IPS-11a (cell line): ENCODE data around the gene OOSP1.
"Not testable (repeated sequence)": the region's sequence is repeated elsewhere in the genome, so short reads cannot be mapped to it uniquely, and the experiment has no call there.

Experiments
- H3K4me3 ChIP-seq: one replicate; pipeline ENCODE4 v1.5.1; 2013; ENCODE audit warnings: low read depth, low read length, control low read depth

OOSP1 gene

GRCh38 chr11:59938132-59938531 lies at the start of gene OOSP1:
Gene OOSP1, plus strand, starts transcription at chr11:59938432. Its CDS starts 23 bp downstream, at chr11:59938455.
- H3K4me3 ChIP-seq = no peak within 1 kb of the TSS

DNA sequence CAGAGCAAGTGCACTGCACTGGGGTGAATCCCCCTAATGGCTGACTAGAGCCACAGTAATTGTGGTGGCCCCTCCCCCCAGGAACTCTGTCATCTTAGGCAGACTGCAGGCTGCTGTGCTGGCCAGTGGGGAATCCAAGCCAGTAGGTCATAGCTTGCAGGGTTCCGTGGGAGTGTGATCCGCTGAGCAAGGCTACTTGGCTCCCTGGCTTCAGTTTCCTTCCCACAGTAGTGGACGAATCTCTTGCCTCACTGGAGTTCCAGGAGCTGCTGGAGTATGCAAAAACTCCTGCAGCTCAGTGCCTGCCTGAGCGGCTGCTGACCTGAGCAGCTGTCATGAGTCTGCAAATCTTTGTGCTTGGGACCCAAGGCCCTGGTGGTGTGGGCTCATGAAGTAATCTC lies 46.5 kb upstream of the OOSP1 start:
- no peak overlapping the region for H3K4me3 ChIP-seq

GRCh38 chr11:59894616-59895015 lies 43.6 kb upstream of the OOSP1 start:
- no peak overlapping the region for H3K4me3 ChIP-seq

DNA sequence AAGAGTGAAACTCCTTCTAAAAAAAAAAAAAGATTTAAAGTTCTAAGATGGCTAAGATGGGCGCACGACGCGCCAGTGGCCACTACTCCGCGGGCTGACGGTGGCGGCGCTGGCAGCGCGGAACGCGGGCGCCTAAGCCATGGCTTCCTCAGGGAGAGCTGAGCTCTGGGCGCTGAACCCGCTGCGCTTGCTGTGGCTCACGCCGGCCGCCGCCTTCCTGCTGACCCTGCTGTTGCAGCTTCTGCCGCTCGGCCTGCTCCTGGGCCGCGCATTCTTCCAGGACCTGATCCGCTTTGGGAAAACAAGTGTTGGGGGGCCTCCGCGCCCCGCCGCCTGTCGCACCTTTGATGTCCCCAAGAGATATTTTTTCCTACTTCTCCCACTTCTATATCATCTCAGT lies 40.2 kb upstream of the OOSP1 start:
- no peak overlapping the region for H3K4me3 ChIP-seq

GRCh38 chr11:59898650-59899049 lies 39.6 kb upstream of the OOSP1 start:
- no peak overlapping the region for H3K4me3 ChIP-seq

- no peak overlapping the region for H3K4me3 ChIP-seq
These were observed 38.7 kb upstream of the OOSP1 start for GRCh38 chr11:59899532-59899931.

DNA sequence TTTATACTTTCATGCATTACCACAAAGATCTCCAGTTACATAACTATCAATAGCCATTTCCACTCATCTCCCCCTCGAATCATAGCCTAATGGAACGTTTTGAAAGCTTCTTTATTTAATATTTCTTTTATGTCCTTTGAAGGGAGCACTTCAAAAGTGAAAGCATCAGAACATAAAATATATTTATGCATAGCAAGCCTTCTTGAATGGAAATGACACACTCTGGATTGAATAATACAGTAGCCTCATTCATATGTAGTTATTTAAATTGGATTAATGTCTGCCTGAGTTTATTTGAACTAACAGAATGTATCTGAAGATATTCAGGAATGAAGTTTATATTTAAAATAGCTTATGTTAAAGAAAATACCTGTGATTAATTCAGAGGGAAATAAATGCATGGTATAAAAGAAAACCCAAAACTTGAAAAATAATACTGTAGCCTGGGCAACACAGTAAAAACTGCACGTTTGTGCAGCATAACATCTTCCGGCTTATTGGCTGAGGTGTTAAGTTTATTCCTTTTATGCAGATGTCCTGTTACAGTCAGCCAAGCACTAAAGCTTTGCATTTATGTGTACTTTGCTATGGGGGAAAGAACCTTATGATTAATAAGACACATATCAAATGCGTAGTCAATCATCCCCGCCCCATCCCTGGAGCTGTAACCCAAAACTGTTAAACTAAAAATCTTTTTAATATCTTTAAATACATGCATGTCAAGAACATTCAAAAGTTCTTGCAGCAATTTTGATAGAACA lies 37.7 kb upstream of the OOSP1 start:
- H3K4me3 ChIP-seq = no peak overlapping the region

DNA sequence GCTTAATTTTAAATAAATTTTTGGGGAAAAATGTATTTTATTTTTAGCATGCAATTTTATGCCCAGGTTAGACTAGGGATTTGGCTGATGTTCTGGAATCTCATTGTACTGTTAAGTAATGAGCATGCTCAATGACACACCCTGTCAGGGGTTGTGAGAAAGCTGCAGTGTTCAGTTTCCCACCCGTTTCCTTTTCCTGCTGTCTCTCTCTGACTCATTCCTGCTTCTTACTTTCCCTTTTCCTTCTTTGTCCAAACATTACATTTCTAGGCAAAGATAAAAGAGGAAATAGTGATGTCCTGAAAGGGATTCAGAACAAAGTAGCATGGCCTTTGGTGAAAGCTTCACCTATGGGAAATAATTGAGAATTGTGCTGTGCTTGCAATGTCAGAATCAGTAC lies 36.9 kb upstream of the OOSP1 start:
- no peak overlapping the region for H3K4me3 ChIP-seq

- not testable (repeated sequence) for H3K4me3 ChIP-seq
These were observed 34.7 kb upstream of the OOSP1 start for GRCh38 chr11:59903569-59903968.

DNA sequence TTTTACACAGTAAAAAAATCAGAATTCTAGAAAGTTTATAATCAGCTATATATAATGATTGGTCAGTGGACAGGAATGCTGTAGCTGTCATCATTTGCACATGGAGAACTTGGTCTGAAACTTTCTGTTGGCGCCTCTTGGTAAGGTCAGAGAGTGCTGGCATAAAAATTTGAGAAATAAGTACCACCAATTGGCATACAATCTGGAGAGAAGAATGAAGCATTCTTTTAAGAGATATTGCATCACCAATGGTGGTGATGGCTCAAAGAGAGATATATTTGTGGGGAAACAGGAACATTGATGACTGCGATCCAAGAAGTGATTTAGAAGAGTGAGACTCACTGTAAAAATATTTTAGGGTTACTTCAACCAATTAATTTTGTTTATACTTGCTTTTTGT lies 19.8 kb upstream of the OOSP1 start:
- no peak overlapping the region for H3K4me3 ChIP-seq

- H3K4me3 ChIP-seq = no peak overlapping the region
These were observed 19.1 kb upstream of the OOSP1 start for GRCh38 chr11:59918987-59919589.

DNA sequence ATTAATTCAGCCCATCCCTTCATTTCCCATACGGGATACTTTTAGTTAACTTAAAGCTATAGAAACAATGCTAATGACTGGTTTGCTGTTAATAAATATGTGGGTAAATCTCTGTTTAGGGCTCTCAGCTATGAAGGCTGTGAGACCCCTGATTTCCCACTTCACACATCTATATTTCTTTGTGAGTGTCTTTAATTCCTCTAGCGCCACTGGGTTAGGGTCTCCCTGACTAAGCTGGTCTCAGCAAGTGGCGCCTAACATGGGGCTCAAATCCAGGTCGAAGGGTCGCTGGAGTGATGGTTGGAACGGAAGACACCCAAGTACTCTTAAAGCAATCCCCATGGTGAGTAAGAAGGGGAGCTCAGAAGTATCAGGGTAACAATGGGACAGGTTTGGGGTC lies 14.4 kb upstream of the OOSP1 start:
- H3K4me3 ChIP-seq = no peak overlapping the region

GRCh38 chr11:59931688-59932087 lies 6.5 kb upstream of the OOSP1 start:
- H3K4me3 ChIP-seq = no peak overlapping the region

DNA sequence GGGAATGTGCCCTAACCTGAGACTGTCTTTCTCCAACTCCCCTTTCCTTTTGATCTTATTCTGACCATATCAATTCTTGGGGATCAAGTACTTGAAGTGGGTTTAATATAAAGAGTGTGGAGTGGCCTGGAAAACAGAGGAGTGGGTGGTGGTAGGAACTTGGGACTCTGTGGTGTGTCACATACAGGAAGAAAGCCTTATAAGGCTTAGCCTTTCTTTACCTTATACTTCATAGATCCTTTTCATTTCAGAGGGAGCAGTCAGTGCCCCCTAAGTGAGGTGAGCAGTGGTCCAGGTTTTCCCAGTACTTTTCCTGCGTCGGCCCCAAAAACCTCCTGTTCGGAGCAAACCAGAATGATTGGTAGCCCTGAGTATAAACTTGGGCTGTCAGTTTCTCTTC lies 486 bp downstream of the OOSP1 start:
- H3K4me3 ChIP-seq = no peak overlapping the region

DNA sequence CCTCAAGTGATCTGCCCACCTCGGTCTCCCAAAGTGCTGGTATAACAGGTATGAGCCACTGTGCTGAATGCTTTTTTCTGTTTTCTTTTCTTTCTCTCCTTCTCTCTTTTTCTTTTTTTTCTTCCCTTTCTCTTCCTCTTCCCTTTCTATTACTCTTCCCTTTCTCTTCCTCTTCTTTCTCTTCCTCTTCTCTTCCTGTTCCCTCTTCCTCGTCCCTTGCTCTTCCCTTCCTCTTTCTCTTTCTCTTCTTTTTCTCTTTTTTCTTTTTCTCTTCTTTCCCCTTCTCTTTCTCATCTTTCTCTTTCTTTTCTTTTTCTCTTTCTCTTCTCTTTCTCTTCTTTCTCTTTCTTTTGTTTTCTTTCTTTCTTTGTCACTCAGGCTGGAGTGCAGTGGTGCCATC lies 1.2 kb downstream of the OOSP1 start:
- no peak overlapping the region for H3K4me3 ChIP-seq

GRCh38 chr11:59941091-59941490 lies 2.9 kb downstream of the OOSP1 start:
- no peak overlapping the region for H3K4me3 ChIP-seq

GRCh38 chr11:59943997-59944714 lies 5.9 kb downstream of the OOSP1 start:
- H3K4me3 ChIP-seq = no peak overlapping the region

- H3K4me3 ChIP-seq = no peak overlapping the region
These were observed 6.5 kb downstream of the OOSP1 start for GRCh38 chr11:59944720-59945119.

- no peak overlapping the region for H3K4me3 ChIP-seq
These were observed 15.4 kb downstream of the OOSP1 start for GRCh38 chr11:59953463-59954218.

- H3K4me3 ChIP-seq = no peak overlapping the region
These were observed 16.1 kb downstream of the OOSP1 start for GRCh38 chr11:59954219-59954847.

GRCh38 chr11:59957094-59957493 lies 18.9 kb downstream of the OOSP1 start:
- H3K4me3 ChIP-seq = no peak overlapping the region
